Mammary epithelial cell (primary cell): ENCODE results near the gene RBBP6.

ENCODE experiments used
- EZH2 ChIP-seq: IDR thresholded peaks from 2 replicates; pipeline ENCODE4 v1.6.1; 2012; ENCODE audit warnings: low read length, inconsistent platforms, borderline replicate concordance
- TF ChIP-seq, protein P1 (sequence below), 2 donors: IDR thresholded peaks in 1 of 2; conservative IDR thresholded peaks in 1 of 2; 2 replicates each; pipeline ENCODE4 v1.5.1; 2011 to 2012; ENCODE audit warnings: inconsistent platforms in 2 of 2, low read length in 2 of 2, mild to moderate bottlenecking in 2 of 2, control low read depth in 1 of 2, low read depth in 1 of 2; ENCODE audit not compliant: insufficient read depth in 1 of 2; ENCODE audit errors: extremely low read depth in 1 of 2

DNA sequence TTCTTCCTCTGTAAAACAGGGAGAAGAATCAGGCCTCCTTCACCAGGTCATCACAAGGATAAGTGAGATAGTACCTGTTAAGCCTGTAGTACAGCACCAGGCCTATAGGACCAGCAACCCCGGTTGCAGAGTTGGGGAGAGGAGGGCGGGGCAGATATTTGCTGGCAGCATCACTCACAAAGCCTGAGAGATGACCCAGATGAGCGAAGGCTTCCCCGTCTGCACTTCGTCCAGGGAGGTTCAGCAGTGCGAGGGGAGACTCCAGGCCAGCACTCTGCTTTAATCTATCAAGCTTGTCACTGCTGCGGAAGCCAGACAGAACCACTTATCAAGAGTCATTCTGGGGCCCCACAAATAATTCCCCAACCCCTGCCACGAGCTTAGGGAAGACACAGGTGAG is 15.8 kb upstream of the RBBP6 start:
- TF ChIP-seq, protein P1, sequence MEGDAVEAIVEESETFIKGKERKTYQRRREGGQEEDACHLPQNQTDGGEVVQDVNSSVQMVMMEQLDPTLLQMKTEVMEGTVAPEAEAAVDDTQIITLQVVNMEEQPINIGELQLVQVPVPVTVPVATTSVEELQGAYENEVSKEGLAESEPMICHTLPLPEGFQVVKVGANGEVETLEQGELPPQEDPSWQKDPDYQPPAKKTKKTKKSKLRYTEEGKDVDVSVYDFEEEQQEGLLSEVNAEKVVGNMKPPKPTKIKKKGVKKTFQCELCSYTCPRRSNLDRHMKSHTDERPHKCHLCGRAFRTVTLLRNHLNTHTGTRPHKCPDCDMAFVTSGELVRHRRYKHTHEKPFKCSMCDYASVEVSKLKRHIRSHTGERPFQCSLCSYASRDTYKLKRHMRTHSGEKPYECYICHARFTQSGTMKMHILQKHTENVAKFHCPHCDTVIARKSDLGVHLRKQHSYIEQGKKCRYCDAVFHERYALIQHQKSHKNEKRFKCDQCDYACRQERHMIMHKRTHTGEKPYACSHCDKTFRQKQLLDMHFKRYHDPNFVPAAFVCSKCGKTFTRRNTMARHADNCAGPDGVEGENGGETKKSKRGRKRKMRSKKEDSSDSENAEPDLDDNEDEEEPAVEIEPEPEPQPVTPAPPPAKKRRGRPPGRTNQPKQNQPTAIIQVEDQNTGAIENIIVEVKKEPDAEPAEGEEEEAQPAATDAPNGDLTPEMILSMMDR (conservative IDR thresholded peaks at IDR 0.05 in 1 of 2, IDR thresholded peaks at IDR 0.05 in 1 of 2; ENCODE audit: extremely low read depth in 1 of 2, insufficient read depth in 1 of 2, low read depth in 1 of 2, low read length in 2 of 2), result no peak
- no peak for TF ChIP-seq EZH2
